Activated CD4-positive, alpha-beta T cell treated with anti-CD3 and anti-CD28 coated beads, Interleukin-2, Interleukin-4, amounts not matched to agents 100 ng/mL and 50 ng/mL, durations not matched to agents 16 hours and 8 hours (primary cell): ENCODE measurements around the gene RRAD.
"Not testable (repeated sequence)": the region's sequence is repeated elsewhere in the genome, so short reads cannot be mapped to it uniquely, and the experiment has no call there.

Experiments
- DNase-seq: peaks from one replicate; pipeline ENCODE4 v3.0.0-alpha.2; 2020; ENCODE audit warnings: low spot score

RRAD gene

GRCh38 chr16:66925322-66925840, at the start of gene RRAD:
TSS of gene RRAD (minus strand) at chr16:66925535. CDS start at chr16:66925179, 356 bp downstream.
- no peak for DNase-seq

- DNase-seq, result peak; percentile 50
Observed at GRCh38 chr16:66974932-66975246, 49.6 kb upstream of the RRAD start.

GRCh38 chr16:66974156-66974931, 49.0 kb upstream of the RRAD start:
- DNase-seq, result not testable (repeated sequence)

GRCh38 chr16:66973716-66974115, 48.4 kb upstream of the RRAD start:
- DNase-seq, result no peak

- no peak for DNase-seq
Observed at GRCh38 chr16:66972983-66973382, 47.6 kb upstream of the RRAD start.

- DNase-seq, result no peak
Observed at GRCh38 chr16:66970775-66971720, 45.7 kb upstream of the RRAD start.

- DNase-seq, result no peak
Observed at GRCh38 chr16:66968847-66969246, 43.5 kb upstream of the RRAD start.

- no peak for DNase-seq
Observed at GRCh38 chr16:66964049-66964448, 38.7 kb upstream of the RRAD start.

- DNase-seq, result peak; percentile 27
Observed at GRCh38 chr16:66961914-66962313, 36.6 kb upstream of the RRAD start.

- peak; percentile 83 for DNase-seq
Observed at GRCh38 chr16:66961065-66961744, 35.9 kb upstream of the RRAD start, which contains the start of gene CES3. TSS of gene CES3 (plus strand) at chr16:66961266. CDS start at chr16:66961308, 42 bp downstream.

GRCh38 chr16:66960270-66960669, 34.9 kb upstream of the RRAD start:
- DNase-seq, result no peak

GRCh38 chr16:66959704-66960161, 34.4 kb upstream of the RRAD start:
- DNase-seq, result no peak

- DNase-seq, result no peak
Observed at GRCh38 chr16:66958857-66959703, 33.7 kb upstream of the RRAD start.

- not testable (repeated sequence) for DNase-seq
Observed at GRCh38 chr16:66956154-66956457, 30.8 kb upstream of the RRAD start.

- DNase-seq, result not testable (repeated sequence)
Observed at GRCh38 chr16:66955363-66956153, 30.2 kb upstream of the RRAD start.

- DNase-seq, result peak; percentile 85
Observed at GRCh38 chr16:66954097-66954659, 28.8 kb upstream of the RRAD start.

GRCh38 chr16:66953462-66954096, 28.2 kb upstream of the RRAD start:
- DNase-seq, result no peak

- no peak for DNase-seq
Observed at GRCh38 chr16:66952430-66953110, 27.2 kb upstream of the RRAD start.
